SK-N-SH treated with all-trans-retinoic acid at 6 μM for 48 hours (cell line): ENCODE results near the gene CTBP2.

ENCODE experiments used
- ARNTL ChIP-seq: fragments of 450-650 bp; formaldehyde crosslinking; IDR thresholded peaks from 2 replicates; pipeline ENCODE4 v1.5.0; 2020; ENCODE audit warnings: low read depth, mild to moderate bottlenecking, moderate library complexity, borderline replicate concordance
- POU6F1 ChIP-seq: fragments of 250-450 bp; sonication (Bioruptor Pico); IDR thresholded peaks from 2 replicates; pipeline ENCODE4 v1.8.0; 2021; ENCODE audit warnings: low read depth, mild to moderate bottlenecking, moderate library complexity, borderline replicate concordance

GRCh38 chr10:125134483-125134848 lies 25.9 kb downstream of the CTBP2 start:
- TF ChIP-seq ARNTL (CRISPR knock-in tag) (no peak), POU6F1 (CRISPR knock-in tag) (no peak)
